ENCODE results near the gene FAXDC2. TPM values are rescaled to one million over a fixed set of nuclear protein-coding genes. Genes with fewer than 3 reads are reported as not detected.

Gene FAXDC2
- total and polyA plus RNA-seq, 2 of the 13 experiments (the other 11 are each of a cell fraction or from before 2014, with no cell fraction given) = 4.7 to 58.8 TPM

GRCh38 chr5:154842689-154843530 is 7.5 kb downstream of the FAXDC2 start (continued):
- no peak for TF ChIP-seq ASH2L (IDR thresholded peaks at IDR 0.05; ENCODE audit: insufficient read length, low read depth, low read length)
- TF ChIP-seq MEIS2 (CRISPR knock-in tag; IDR thresholded peaks at IDR 0.05) = peak; percentile 72
- peak; percentile 92 for TF ChIP-seq HMG20A (CRISPR knock-in tag; IDR thresholded peaks at IDR 0.05; ENCODE audit: borderline replicate concordance)
- no peak for TF ChIP-seq IKZF1 (IDR thresholded peaks at IDR 0.05)
- no peak for TF ChIP-seq CEBPB (IDR thresholded peaks at IDR 0.05; ENCODE audit: borderline replicate concordance, low read depth, low read length)
- TF ChIP-seq U2AF2 (IDR thresholded peaks at IDR 0.05; ENCODE audit: low read depth, low read length) = no peak
- TF ChIP-seq ZNF160 (CRISPR knock-in tag; IDR thresholded peaks at IDR 0.05) = no peak; the same call in 1 of the 2 replicates
- no peak for TF ChIP-seq KLF6 (CRISPR knock-in tag; IDR thresholded peaks at IDR 0.05)
- TF ChIP-seq FOXJ3 (CRISPR knock-in tag; IDR thresholded peaks at IDR 0.05; ENCODE audit: borderline replicate concordance) = peak; percentile 95
- TF ChIP-seq, protein P1, sequence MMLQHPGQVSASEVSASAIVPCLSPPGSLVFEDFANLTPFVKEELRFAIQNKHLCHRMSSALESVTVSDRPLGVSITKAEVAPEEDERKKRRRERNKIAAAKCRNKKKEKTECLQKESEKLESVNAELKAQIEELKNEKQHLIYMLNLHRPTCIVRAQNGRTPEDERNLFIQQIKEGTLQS (CRISPR knock-in tag; IDR thresholded peaks at IDR 0.05) = no peak
- no peak for TF ChIP-seq PHF8 (CRISPR knock-in tag; IDR thresholded peaks at IDR 0.05)
- TF ChIP-seq, protein P2, sequence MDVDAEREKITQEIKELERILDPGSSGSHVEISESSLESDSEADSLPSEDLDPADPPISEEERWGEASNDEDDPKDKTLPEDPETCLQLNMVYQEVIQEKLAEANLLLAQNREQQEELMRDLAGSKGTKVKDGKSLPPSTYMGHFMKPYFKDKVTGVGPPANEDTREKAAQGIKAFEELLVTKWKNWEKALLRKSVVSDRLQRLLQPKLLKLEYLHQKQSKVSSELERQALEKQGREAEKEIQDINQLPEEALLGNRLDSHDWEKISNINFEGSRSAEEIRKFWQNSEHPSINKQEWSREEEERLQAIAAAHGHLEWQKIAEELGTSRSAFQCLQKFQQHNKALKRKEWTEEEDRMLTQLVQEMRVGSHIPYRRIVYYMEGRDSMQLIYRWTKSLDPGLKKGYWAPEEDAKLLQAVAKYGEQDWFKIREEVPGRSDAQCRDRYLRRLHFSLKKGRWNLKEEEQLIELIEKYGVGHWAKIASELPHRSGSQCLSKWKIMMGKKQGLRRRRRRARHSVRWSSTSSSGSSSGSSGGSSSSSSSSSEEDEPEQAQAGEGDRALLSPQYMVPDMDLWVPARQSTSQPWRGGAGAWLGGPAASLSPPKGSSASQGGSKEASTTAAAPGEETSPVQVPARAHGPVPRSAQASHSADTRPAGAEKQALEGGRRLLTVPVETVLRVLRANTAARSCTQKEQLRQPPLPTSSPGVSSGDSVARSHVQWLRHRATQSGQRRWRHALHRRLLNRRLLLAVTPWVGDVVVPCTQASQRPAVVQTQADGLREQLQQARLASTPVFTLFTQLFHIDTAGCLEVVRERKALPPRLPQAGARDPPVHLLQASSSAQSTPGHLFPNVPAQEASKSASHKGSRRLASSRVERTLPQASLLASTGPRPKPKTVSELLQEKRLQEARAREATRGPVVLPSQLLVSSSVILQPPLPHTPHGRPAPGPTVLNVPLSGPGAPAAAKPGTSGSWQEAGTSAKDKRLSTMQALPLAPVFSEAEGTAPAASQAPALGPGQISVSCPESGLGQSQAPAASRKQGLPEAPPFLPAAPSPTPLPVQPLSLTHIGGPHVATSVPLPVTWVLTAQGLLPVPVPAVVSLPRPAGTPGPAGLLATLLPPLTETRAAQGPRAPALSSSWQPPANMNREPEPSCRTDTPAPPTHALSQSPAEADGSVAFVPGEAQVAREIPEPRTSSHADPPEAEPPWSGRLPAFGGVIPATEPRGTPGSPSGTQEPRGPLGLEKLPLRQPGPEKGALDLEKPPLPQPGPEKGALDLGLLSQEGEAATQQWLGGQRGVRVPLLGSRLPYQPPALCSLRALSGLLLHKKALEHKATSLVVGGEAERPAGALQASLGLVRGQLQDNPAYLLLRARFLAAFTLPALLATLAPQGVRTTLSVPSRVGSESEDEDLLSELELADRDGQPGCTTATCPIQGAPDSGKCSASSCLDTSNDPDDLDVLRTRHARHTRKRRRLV (CRISPR knock-in tag; IDR thresholded peaks at IDR 0.05) = no peak
- TF ChIP-seq FOSL2 (CRISPR knock-in tag; IDR thresholded peaks at IDR 0.05) = peak; percentile 63
- no peak for TF ChIP-seq HIVEP1 (CRISPR knock-in tag; IDR thresholded peaks at IDR 0.05)
- TF ChIP-seq ZNF549 (CRISPR knock-in tag; IDR thresholded peaks at IDR 0.05) = no peak
- no peak for TF ChIP-seq FOXM1 (CRISPR knock-in tag; IDR thresholded peaks at IDR 0.05)
- TF ChIP-seq, protein P3, sequence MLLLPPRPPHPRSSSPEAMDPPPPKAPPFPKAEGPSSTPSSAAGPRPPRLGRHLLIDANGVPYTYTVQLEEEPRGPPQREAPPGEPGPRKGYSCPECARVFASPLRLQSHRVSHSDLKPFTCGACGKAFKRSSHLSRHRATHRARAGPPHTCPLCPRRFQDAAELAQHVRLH (CRISPR knock-in tag; IDR thresholded peaks at IDR 0.05; ENCODE audit: borderline replicate concordance, low read depth) = no peak
- no peak for TF ChIP-seq ZFAT (CRISPR knock-in tag; conservative IDR thresholded peaks at IDR 0.05)
- TF ChIP-seq KAT7 (CRISPR knock-in tag; IDR thresholded peaks at IDR 0.05; ENCODE audit: borderline replicate concordance) = no peak; the same call in 1 of the 2 replicates
- TF ChIP-seq JUND (CRISPR knock-in tag; IDR thresholded peaks at IDR 0.05) = no peak
- TF ChIP-seq THRA (CRISPR knock-in tag; IDR thresholded peaks at IDR 0.05; ENCODE audit: borderline replicate concordance) = peak; percentile 86
- TF ChIP-seq CENPT (CRISPR knock-in tag; IDR thresholded peaks at IDR 0.05; ENCODE audit: low read depth) = no peak

All from HepG2 (cell line).